PC-9 (cell line): ENCODE measurements around the gene GTPBP6.

Source experiments
- EZH2 ChIP-seq: fragments of 200-600 bp; sonication (generic); IDR thresholded peaks from 2 replicates; pipeline ENCODE4 v1.8.0; 2017; ENCODE audit warnings: antibody characterized with exemption, low read depth
- TF ChIP-seq, protein P1 (sequence below): fragments of 200-600 bp; sonication (generic); conservative IDR thresholded peaks from 2 replicates; pipeline ENCODE4 v1.6.1; 2017; ENCODE audit warnings: mixed run types, antibody characterized with exemption, mild to moderate bottlenecking, moderate library complexity

DNA sequence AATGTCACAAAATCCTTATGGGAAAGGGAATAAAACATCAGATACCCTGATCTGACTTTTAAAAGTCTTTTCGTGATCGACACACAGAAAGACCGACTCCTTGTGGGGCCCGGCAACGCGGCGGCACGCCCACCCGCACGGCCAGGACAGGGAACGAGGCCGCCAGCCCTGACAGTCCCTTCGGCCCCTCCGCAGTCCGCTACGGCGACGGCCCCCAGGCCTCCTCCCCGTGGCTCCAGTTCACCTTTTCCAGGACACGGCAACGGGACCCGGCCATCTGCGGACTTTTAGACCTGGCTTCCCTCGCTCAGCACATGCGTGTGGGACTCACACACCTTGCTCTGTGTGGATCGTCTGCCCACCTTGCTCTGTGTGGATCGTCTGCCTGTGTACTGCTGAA, 33.6 kb upstream of the GTPBP6 start:
- TF ChIP-seq, protein P1, sequence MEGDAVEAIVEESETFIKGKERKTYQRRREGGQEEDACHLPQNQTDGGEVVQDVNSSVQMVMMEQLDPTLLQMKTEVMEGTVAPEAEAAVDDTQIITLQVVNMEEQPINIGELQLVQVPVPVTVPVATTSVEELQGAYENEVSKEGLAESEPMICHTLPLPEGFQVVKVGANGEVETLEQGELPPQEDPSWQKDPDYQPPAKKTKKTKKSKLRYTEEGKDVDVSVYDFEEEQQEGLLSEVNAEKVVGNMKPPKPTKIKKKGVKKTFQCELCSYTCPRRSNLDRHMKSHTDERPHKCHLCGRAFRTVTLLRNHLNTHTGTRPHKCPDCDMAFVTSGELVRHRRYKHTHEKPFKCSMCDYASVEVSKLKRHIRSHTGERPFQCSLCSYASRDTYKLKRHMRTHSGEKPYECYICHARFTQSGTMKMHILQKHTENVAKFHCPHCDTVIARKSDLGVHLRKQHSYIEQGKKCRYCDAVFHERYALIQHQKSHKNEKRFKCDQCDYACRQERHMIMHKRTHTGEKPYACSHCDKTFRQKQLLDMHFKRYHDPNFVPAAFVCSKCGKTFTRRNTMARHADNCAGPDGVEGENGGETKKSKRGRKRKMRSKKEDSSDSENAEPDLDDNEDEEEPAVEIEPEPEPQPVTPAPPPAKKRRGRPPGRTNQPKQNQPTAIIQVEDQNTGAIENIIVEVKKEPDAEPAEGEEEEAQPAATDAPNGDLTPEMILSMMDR = no peak
- no peak for TF ChIP-seq EZH2
